Suppressor macrophage treated with lipopolysaccharide for 1 hour (primary cell): ENCODE measurements around the gene CTTNBP2NL.
A peak's percentile ranks its signal among the peaks of the same experiment; 100 is the strongest.

ENCODE experiments used
- DNase-seq, 3 donors: peaks; one replicate each; pipeline ENCODE4 v3.0.0-alpha.2; 2020 to 2022

CTTNBP2NL gene

DNA sequence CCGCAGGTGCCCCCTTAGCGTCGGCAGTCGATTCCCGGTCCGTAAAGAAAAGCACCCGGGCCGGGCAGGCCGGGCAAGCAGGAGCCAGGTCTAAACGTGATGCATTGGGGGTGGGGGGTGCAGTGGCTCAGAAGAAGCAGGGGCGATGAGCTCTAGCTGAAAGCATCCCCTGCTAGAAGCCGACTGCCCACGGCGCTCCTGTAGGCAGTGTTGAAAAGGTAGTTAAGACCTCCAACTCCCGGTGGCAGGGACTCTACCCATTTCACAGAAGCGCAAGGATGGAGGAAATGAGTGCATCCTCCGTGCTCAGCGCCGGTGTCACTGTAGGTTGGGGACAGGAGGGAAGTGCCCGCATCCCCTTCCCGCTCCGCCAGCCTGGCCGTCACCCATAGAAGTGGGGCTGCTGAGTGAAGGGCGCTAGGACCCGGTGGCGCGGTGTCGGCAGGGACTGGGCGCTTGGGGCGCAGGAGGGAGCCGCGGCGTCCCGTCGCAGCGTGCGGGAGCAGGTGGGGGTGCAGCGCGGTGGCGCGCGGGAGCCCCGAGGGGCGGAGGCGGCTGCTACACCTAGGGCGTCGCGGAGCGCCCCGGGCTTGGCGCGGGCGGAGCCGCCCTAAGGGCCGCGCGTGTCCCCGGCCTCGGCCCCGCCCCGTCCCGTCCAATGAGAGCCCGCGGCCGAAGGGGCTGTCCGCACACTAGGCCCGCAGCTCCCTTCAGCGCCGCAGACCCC, 112.4 kb downstream of the CTTNBP2NL start, which contains the start of gene WNT2B:
Gene WNT2B (plus strand): TSS at position 688 of the 727 bp plus-strand sequence. CDS start 298 bp downstream, outside the sequence.
- DNase-seq: peak; percentile 22 to 57 (median 27)

DNA sequence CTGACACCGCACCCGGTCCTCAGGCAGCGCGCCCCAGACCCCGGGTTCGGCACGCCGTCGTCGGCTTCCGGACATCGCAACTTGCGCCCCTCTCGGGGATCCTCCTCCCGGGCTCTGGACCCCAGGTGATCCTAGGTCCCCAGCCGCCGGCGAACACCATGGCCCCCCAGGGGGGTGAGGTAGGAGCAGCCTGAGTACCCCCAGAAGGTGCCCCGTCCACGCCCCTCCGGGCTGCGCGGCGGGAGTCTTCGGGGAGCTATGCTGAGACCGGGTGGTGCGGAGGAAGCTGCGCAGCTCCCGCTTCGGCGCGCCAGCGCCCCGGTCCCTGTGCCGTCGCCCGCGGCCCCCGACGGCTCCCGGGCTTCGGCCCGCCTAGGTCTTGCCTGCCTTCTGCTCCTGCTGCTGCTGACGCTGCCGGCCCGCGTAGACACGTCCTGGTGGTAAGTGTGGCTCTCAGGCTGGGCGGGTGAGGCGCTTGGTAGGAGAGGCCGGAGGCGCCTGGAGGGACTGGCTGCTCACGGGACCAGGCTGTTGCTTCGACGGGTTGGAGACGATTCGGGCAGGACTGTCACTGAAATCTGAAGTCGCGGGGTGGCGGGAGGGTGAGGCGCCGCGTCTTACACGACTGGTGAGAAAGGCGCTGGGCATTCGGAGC, 113.1 kb downstream of the CTTNBP2NL start:
- peak; percentile 17 to 43 (median 18) for DNase-seq

DNA sequence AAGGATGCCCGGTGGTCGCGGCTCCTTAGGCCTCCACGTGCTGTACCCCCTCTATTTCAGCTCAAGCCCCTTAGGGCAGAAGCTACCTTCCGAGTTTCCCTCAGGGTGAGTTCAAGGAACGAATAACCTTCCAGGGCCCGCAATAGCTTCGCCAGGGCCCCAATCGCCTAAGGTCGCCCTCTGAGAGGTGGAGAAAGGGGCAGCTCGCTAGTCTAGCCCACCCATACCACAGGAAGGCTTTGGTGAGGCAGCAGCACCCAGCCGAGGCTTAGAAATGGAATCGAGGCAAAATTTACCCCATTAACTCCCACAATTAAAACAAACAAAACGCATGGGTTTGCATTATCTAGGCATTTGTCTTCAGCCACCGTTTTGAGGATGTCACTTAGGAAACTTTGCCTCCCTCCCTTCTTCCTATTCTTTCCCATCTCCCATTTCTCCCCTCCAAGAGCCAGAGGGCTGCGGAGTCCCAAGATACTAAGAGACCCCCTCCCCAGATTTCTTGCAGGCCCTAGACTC, 113.7 kb downstream of the CTTNBP2NL start:
- DNase-seq: peak in 1 of 3 donors; percentile 6

DNA sequence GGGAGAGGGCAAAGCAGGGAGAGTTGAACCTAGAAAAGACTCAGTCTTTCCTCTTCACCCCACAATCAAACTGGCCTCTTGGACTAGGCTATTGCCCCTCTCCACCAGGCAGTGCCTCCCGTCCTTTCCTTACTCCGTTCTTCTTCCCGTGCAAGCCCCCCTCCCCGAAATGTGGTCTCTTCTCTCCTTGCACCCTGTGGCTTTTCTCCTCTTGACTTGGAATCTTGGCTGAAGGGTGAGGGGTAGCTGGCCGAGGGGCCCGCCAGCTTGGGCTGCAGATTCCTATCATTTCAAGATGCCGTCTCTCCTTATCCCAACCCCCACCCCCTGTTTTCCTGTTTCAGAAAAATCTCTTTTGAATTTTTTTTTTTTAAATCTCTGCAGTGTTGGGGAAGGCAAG, 114.3 kb downstream of the CTTNBP2NL start:
- no peak for DNase-seq
